ENCODE measurements around the gene PLXNB1. TPM values are rescaled to one million over a fixed set of nuclear protein-coding genes. Genes with fewer than 3 reads are reported as not detected.

The PLXNB1 gene
- total and polyA plus RNA-seq, 10 of the 15 experiments (the other 5 are each of a cell fraction or from before 2014, with no cell fraction given): 0.18 to 15.1 (median 5.3) TPM

DNA sequence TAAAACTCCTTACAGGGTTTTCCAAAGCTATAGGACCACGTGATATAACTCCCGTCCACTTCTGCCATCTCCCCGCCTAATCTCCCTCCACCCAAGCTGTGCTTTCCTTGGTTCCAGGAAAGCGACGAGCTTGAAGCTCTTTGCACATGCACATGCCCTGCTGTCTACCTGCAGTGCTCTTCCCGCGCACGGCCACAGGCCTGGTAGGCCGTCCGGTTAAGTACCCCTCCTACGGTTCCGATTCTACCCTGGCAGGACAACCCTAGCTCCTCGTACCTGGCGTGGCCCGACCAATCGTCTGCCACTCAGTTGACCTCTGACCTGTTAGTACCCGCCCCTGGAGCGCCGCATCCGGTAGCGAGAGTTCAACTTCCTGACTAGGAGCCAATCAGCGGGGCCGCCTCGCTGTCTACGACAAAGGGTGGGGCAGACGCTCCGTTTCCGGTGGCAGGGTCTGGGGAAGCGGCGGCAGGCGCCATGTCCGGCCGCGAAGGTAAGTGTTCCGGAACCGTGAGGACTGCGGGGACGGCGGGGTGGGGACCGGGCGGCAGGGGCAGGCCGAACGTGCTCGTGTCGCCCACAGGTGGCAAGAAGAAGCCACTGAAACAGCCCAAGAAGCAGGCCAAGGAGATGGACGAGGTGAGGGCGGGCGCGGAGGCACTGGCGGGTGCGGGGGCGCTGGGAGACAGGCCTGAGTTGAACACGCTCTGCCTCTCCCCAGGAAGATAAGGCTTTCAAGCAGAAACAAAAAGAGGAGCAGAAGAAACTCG is 10.1 kb upstream of the PLXNB1 start, which contains the start of the genes CCDC51 and TMA7 (continued):
- TF ChIP-seq ZNF207 (IDR thresholded peaks at IDR 0.05; ENCODE audit: borderline replicate concordance) (no peak), EGR1 (IDR thresholded peaks at IDR 0.05; ENCODE audit: borderline replicate concordance in 1 of 2, low read depth in 2 of 2, low read length in 2 of 2) (peak in 1 of 2 experiments; percentile 79; a peak in 2 of 3 replicates), ZNF384 (IDR thresholded peaks at IDR 0.05; ENCODE audit: borderline replicate concordance, low read depth, low read length) (no peak), TCF3 (IDR thresholded peaks at IDR 0.05; ENCODE audit: borderline replicate concordance, insufficient read depth, low read depth, low read length) (peak; percentile 60; the same call in 1 of the 2 replicates), IRF4 (IDR thresholded peaks at IDR 0.05; ENCODE audit: low read depth, low read length) (no peak), GATAD2B (conservative IDR thresholded peaks at IDR 0.05; ENCODE audit: low read depth) (no peak; the same call in 1 of the 2 replicates), ZBTB40 (IDR thresholded peaks at IDR 0.05; ENCODE audit: borderline replicate concordance) (peak; percentile 96), CBX5 (IDR thresholded peaks at IDR 0.05; ENCODE audit: low read depth) (no peak), SMAD1 (IDR thresholded peaks at IDR 0.05; ENCODE audit: low read depth, partially characterized antibody) (no peak), RBBP5 (conservative IDR thresholded peaks at IDR 0.05) (no peak), CREB1 (IDR thresholded peaks at IDR 0.05; ENCODE audit: low read depth) (peak; percentile 93)
- TF ChIP-seq, protein P1, sequence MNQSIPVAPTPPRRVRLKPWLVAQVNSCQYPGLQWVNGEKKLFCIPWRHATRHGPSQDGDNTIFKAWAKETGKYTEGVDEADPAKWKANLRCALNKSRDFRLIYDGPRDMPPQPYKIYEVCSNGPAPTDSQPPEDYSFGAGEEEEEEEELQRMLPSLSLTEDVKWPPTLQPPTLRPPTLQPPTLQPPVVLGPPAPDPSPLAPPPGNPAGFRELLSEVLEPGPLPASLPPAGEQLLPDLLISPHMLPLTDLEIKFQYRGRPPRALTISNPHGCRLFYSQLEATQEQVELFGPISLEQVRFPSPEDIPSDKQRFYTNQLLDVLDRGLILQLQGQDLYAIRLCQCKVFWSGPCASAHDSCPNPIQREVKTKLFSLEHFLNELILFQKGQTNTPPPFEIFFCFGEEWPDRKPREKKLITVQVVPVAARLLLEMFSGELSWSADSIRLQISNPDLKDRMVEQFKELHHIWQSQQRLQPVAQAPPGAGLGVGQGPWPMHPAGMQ (IDR thresholded peaks at IDR 0.05; ENCODE audit: borderline replicate concordance): no peak
- TF ChIP-seq, protein P2, sequence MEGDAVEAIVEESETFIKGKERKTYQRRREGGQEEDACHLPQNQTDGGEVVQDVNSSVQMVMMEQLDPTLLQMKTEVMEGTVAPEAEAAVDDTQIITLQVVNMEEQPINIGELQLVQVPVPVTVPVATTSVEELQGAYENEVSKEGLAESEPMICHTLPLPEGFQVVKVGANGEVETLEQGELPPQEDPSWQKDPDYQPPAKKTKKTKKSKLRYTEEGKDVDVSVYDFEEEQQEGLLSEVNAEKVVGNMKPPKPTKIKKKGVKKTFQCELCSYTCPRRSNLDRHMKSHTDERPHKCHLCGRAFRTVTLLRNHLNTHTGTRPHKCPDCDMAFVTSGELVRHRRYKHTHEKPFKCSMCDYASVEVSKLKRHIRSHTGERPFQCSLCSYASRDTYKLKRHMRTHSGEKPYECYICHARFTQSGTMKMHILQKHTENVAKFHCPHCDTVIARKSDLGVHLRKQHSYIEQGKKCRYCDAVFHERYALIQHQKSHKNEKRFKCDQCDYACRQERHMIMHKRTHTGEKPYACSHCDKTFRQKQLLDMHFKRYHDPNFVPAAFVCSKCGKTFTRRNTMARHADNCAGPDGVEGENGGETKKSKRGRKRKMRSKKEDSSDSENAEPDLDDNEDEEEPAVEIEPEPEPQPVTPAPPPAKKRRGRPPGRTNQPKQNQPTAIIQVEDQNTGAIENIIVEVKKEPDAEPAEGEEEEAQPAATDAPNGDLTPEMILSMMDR (IDR thresholded peaks at IDR 0.05 in 2 of 3, conservative IDR thresholded peaks at IDR 0.05 in 1 of 3; ENCODE audit: control insufficient read depth in 2 of 3, extremely low read depth in 1 of 3, insufficient read depth in 1 of 3, low read depth in 3 of 3, low read length in 3 of 3): 0 out of 6 replicates have a peak, but pooled peaks of 1 of the 3 experiments have one; percentile 5
- TF ChIP-seq, protein P3, sequence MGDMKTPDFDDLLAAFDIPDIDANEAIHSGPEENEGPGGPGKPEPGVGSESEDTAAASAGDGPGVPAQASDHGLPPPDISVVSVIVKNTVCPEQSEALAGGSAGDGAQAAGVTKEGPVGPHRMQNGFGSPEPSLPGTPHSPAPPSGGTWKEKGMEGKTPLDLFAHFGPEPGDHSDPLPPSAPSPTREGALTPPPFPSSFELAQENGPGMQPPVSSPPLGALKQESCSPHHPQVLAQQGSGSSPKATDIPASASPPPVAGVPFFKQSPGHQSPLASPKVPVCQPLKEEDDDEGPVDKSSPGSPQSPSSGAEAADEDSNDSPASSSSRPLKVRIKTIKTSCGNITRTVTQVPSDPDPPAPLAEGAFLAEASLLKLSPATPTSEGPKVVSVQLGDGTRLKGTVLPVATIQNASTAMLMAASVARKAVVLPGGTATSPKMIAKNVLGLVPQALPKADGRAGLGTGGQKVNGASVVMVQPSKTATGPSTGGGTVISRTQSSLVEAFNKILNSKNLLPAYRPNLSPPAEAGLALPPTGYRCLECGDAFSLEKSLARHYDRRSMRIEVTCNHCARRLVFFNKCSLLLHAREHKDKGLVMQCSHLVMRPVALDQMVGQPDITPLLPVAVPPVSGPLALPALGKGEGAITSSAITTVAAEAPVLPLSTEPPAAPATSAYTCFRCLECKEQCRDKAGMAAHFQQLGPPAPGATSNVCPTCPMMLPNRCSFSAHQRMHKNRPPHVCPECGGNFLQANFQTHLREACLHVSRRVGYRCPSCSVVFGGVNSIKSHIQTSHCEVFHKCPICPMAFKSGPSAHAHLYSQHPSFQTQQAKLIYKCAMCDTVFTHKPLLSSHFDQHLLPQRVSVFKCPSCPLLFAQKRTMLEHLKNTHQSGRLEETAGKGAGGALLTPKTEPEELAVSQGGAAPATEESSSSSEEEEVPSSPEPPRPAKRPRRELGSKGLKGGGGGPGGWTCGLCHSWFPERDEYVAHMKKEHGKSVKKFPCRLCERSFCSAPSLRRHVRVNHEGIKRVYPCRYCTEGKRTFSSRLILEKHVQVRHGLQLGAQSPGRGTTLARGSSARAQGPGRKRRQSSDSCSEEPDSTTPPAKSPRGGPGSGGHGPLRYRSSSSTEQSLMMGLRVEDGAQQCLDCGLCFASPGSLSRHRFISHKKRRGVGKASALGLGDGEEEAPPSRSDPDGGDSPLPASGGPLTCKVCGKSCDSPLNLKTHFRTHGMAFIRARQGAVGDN (IDR thresholded peaks at IDR 0.05): peak; percentile 64; the same call in 1 of the 2 replicates
